Stimulated activated CD8-positive, alpha-beta memory T cell treated with anti-CD3 and anti-CD28 coated beads, Interleukin-2, amount 100 ng/mL, for 48 hours (primary cell): ENCODE results near the gene MUC20.
"Not testable (repeated sequence)": the region's sequence is repeated elsewhere in the genome, so short reads cannot be mapped to it uniquely, and the experiment has no call there.

ENCODE experiments used
- DNase-seq, 2 donors: peaks; one replicate each; pipeline ENCODE4 v3.0.0-alpha.2; 2020; ENCODE audit warnings: low read depth in 2 of 2

The MUC20 gene

GRCh38 chr3:195731356-195731905 is 10.7 kb downstream of the MUC20 start:
- DNase-seq = no peak

GRCh38 chr3:195732940-195733339 is 12.2 kb downstream of the MUC20 start:
- DNase-seq = no peak

- DNase-seq = no peak
These were observed 14.4 kb downstream of the MUC20 start for GRCh38 chr3:195735036-195735695.

GRCh38 chr3:195736866-195737490 is 16.2 kb downstream of the MUC20 start:
- no peak for DNase-seq

GRCh38 chr3:195737782-195738181 is 17.0 kb downstream of the MUC20 start:
- DNase-seq = not testable (repeated sequence)

- DNase-seq = no peak
These were observed 17.7 kb downstream of the MUC20 start for GRCh38 chr3:195738274-195739044.

- DNase-seq = no peak
These were observed 18.9 kb downstream of the MUC20 start for GRCh38 chr3:195739561-195740111.

GRCh38 chr3:195744437-195744836 is 23.7 kb downstream of the MUC20 start:
- no peak for DNase-seq

GRCh38 chr3:195746346-195746745 is 25.6 kb downstream of the MUC20 start:
- DNase-seq = no peak

- no peak for DNase-seq
These were observed 26.0 kb downstream of the MUC20 start for GRCh38 chr3:195746751-195747150.

- DNase-seq = no peak
These were observed 27.9 kb downstream of the MUC20 start for GRCh38 chr3:195748661-195749060.

- DNase-seq = not testable (repeated sequence)
These were observed 28.3 kb downstream of the MUC20 start for GRCh38 chr3:195749101-195749500.

GRCh38 chr3:195750797-195751520 is 30.2 kb downstream of the MUC20 start:
- DNase-seq = no peak

GRCh38 chr3:195751560-195751959 is 30.8 kb downstream of the MUC20 start:
- DNase-seq = no peak

GRCh38 chr3:195752066-195752465 is 31.3 kb downstream of the MUC20 start:
- no peak for DNase-seq

- no peak for DNase-seq
These were observed 32.0 kb downstream of the MUC20 start for GRCh38 chr3:195752546-195753331.

- no peak for DNase-seq
These were observed 32.8 kb downstream of the MUC20 start for GRCh38 chr3:195753581-195753980.

GRCh38 chr3:195754141-195754540 is 33.4 kb downstream of the MUC20 start:
- no peak for DNase-seq

GRCh38 chr3:195754906-195755305 is 34.1 kb downstream of the MUC20 start:
- DNase-seq = no peak

- DNase-seq = no peak
These were observed 34.6 kb downstream of the MUC20 start for GRCh38 chr3:195755391-195755790.
